HepG2 (cell line): ENCODE measurements around the gene NECTIN2. TPM values are rescaled to one million over a fixed set of nuclear protein-coding genes. Genes with fewer than 3 reads are reported as not detected.

Experiments used
- AGO1 ChIP-seq: fragments of 200-400 bp; formaldehyde crosslinking; IDR thresholded peaks from 2 replicates; pipeline ENCODE4 v1.6.1; 2017; ENCODE audit warnings: mild to moderate bottlenecking, low read depth, low read length, moderate library complexity; ENCODE audit not compliant: poor library complexity, severe bottlenecking
- AGO2 ChIP-seq: fragments of 200-400 bp; formaldehyde crosslinking; optimal IDR thresholded peaks from 2 replicates; pipeline ENCODE3; 2017; ENCODE audit warnings: mild to moderate bottlenecking, low read depth, low read length, moderate library complexity
- ARID4A ChIP-seq: sonication (generic); formaldehyde crosslinking; IDR thresholded peaks from 2 replicates; pipeline ENCODE4 v1.5.0; 2020; ENCODE audit warnings: mild to moderate bottlenecking, missing genetic modification reagents, borderline replicate concordance
- CEBPG ChIP-seq: IDR thresholded peaks from 2 replicates; pipeline ENCODE4 v1.6.1; 2016
- ETV5 ChIP-seq: IDR thresholded peaks from 2 replicates; pipeline ENCODE4 v1.6.1; 2018; ENCODE audit warnings: missing biosample characterization, missing genetic modification reagents, inconsistent platforms, borderline replicate concordance
- GABPA ChIP-seq, 2 experiments: IDR thresholded peaks; 2 replicates each; pipeline ENCODE4 v1.6.1; 2011 to 2016; ENCODE audit warnings: low read depth in 2 of 2, low read length in 1 of 2, missing biosample characterization in 1 of 2, missing genetic modification characterization in 1 of 2
- MAZ ChIP-seq, 2 experiments: sonication (generic) in 1 of 2; formaldehyde crosslinking in 1 of 2; IDR thresholded peaks; 2 replicates each; pipeline versions ENCODE4 v1.5.0 to v1.6.1; 2012 to 2020; ENCODE audit warnings: low read depth in 2 of 2, mild to moderate bottlenecking in 2 of 2, borderline replicate concordance in 1 of 2, improper control_type of control experiment in 1 of 2, low read length in 1 of 2, missing genetic modification reagents in 1 of 2, moderate library complexity in 1 of 2
- NFE2L2 ChIP-seq: fragments of 150-350 bp; IDR thresholded peaks from 2 replicates; pipeline ENCODE4 v1.6.1; 2014; ENCODE audit warnings: low read length
- NONO ChIP-seq, 2 experiments: fragments of 450-650 bp in 1 of 2; sonication (generic) in 1 of 2; formaldehyde crosslinking in 1 of 2; IDR thresholded peaks in 1 of 2; conservative IDR thresholded peaks in 1 of 2; 2 replicates each; pipeline versions ENCODE4 v1.6.1 to v1.8.0; 2017 to 2022; ENCODE audit warnings: mild to moderate bottlenecking in 1 of 2, missing genetic modification reagents in 1 of 2, moderate library complexity in 1 of 2
- NR1H2 ChIP-seq: sonication (generic); formaldehyde crosslinking; IDR thresholded peaks from 2 replicates; pipeline ENCODE4 v1.8.1; 2022; ENCODE audit warnings: low read depth, missing genetic modification reagents, borderline replicate concordance
- SATB2 ChIP-seq: sonication (generic); formaldehyde crosslinking; IDR thresholded peaks from 2 replicates; pipeline ENCODE4 v1.5.0; 2020; ENCODE audit warnings: missing genetic modification reagents
- SOX6 ChIP-seq, 2 experiments: fragments of 450-650 bp in 1 of 2; sonication (generic) in 1 of 2; formaldehyde crosslinking in 1 of 2; IDR thresholded peaks; 2 replicates each; pipeline versions ENCODE4 v1.4.0 to v1.6.1; 2017 to 2020; ENCODE audit warnings: antibody characterized with exemption in 1 of 2, mild to moderate bottlenecking in 1 of 2, missing genetic modification reagents in 1 of 2
- SRF ChIP-seq: IDR thresholded peaks from 2 replicates; pipeline ENCODE4 v1.6.1; 2011; ENCODE audit warnings: mild to moderate bottlenecking, low read depth, low read length, moderate library complexity
- TFDP1 ChIP-seq: IDR thresholded peaks from 2 replicates; pipeline ENCODE4 v1.6.1; 2016; ENCODE audit warnings: missing compliant biosample characterization, missing genetic modification reagents, borderline replicate concordance
- ZFX ChIP-seq: sonication (generic); formaldehyde crosslinking; IDR thresholded peaks from 2 replicates; pipeline ENCODE4 v1.4.0; 2020; ENCODE audit warnings: mild to moderate bottlenecking, low read depth, missing genetic modification reagents, moderate library complexity
- ZNF138 ChIP-seq: sonication (generic); formaldehyde crosslinking; IDR thresholded peaks from 2 replicates; pipeline ENCODE4 v1.5.0; 2020; ENCODE audit warnings: mild to moderate bottlenecking, low read depth, missing genetic modification reagents
- ZNF337 ChIP-seq: sonication (generic); formaldehyde crosslinking; IDR thresholded peaks from 2 replicates; pipeline ENCODE4 v1.5.1; 2020; ENCODE audit warnings: missing genetic modification reagents, low read depth, mild to moderate bottlenecking, borderline replicate concordance
- ZNF44 ChIP-seq: sonication (generic); formaldehyde crosslinking; IDR thresholded peaks from 2 replicates; pipeline ENCODE4 v1.5.1; 2020; ENCODE audit warnings: mild to moderate bottlenecking, missing genetic modification reagents
- ZNF790 ChIP-seq: sonication (generic); formaldehyde crosslinking; IDR thresholded peaks from 2 replicates; pipeline ENCODE4 v1.8.0; 2022; ENCODE audit warnings: missing genetic modification reagents, mild to moderate bottlenecking, borderline replicate concordance
- ZSCAN22 ChIP-seq: sonication (generic); formaldehyde crosslinking; IDR thresholded peaks from 2 replicates; pipeline ENCODE4 v1.4.0; 2020; ENCODE audit warnings: mild to moderate bottlenecking, missing genetic modification reagents
- polyA plus RNA-seq, 8 experiments: library from polyadenylated mRNA; depleted of rRNA in 3 of 8; stranded (reverse) in 7 of 8; unstranded in 1 of 8; fragments of >200 nt; fragmentation: Illumina TruSeq in 4 of 8; extraction: Trizol in 4 of 8; gene quantifications; 2 replicates each; pipeline versions ENCODE4 v1.2.1 to v1.2.3, GENCODE V29; 2011 to 2016; ENCODE audit warnings: low read depth in 4 of 8, missing spikeins in 1 of 8, mixed read lengths in 1 of 8; ENCODE audit not compliant: insufficient read depth in 1 of 8
- total RNA-seq, 5 experiments: library from RNA; depleted of rRNA; stranded (reverse); fragments of >200 nt; fragmentation: Illumina TruSeq; extraction: Trizol; gene quantifications; 2 replicates each; pipeline ENCODE4 v1.2.3, GENCODE V29; 2016; ENCODE audit warnings: low read depth in 1 of 5

The NECTIN2 gene
- total and polyA plus RNA-seq, 2 of the 13 experiments (the other 11 are each of a cell fraction or from before 2014, with no cell fraction given), result 75.4 to 114 TPM

- TF ChIP-seq GABPA (IDR thresholded peaks at IDR 0.05; ENCODE audit: low read depth, low read length) (no peak), GABPA (CRISPR knock-in tag; IDR thresholded peaks at IDR 0.05; ENCODE audit: low read depth) (no peak), ZNF138 (CRISPR knock-in tag) (peak; percentile 43; the same call in 1 of the 2 replicates), SATB2 (no peak), MAZ (IDR thresholded peaks at IDR 0.05; ENCODE audit: borderline replicate concordance, low read depth, low read length) (peak; percentile 14; the same call in 1 of the 2 replicates), MAZ (CRISPR knock-in tag; IDR thresholded peaks at IDR 0.05; ENCODE audit: low read depth) (peak; percentile 62; the same call in 1 of the 2 replicates), SRF (no peak), AGO2 (peak; percentile 39), ZNF337 (0 out of 2 replicates have a peak, but pooled peaks have one; percentile 37), ZSCAN22 (peak; percentile 27; the same call in 1 of the 2 replicates), ZNF44 (no peak), ZNF790 (0 out of 2 replicates have a peak, but pooled peaks have one; percentile 41), NONO (IDR thresholded peaks at IDR 0.05) (no peak), NONO (CRISPR knock-in tag; conservative IDR thresholded peaks at IDR 0.05) (0 out of 2 replicates have a peak, but pooled peaks have one; percentile 25), NR1H2 (CRISPR knock-in tag) (no peak), ARID4A (CRISPR knock-in tag) (peak; percentile 65; the same call in 1 of the 2 replicates), CEBPG (CRISPR knock-in tag) (0 out of 2 replicates have a peak, but pooled peaks have one; percentile 9), AGO1 (peak; percentile 26), NFE2L2 (no peak), SOX6 (IDR thresholded peaks at IDR 0.05) (no peak), SOX6 (CRISPR knock-in tag; IDR thresholded peaks at IDR 0.05) (0 out of 2 replicates have a peak, but pooled peaks have one; percentile 19), ETV5 (CRISPR knock-in tag) (no peak; the same call in 1 of the 2 replicates), TFDP1 (no peak; the same call in 1 of the 2 replicates), ZFX (CRISPR knock-in tag) (peak; percentile 81)
Measured at GRCh38 chr19:44808463-44809371, 37.4 kb upstream of the NECTIN2 start, which contains the start of gene BCAM (continued).
